MM.1S (cell line): ENCODE data around the gene RBM42.

Source experiments
- EZH2 ChIP-seq: fragments of 300-600 bp; sonication (generic); optimal IDR thresholded peaks from 2 replicates; pipeline ENCODE3; 2017; ENCODE audit warnings: low read depth, mild to moderate bottlenecking, antibody characterized with exemption, low read length, mixed read lengths
- EZH2phosphoT487 ChIP-seq: fragments of 300-600 bp; sonication (generic); IDR thresholded peaks from 2 replicates; pipeline ENCODE4 v1.6.1; 2018; ENCODE audit warnings: antibody characterized with exemption, low read length
- TF ChIP-seq, protein P1 (sequence below): fragments of 300-600 bp; sonication (generic); IDR thresholded peaks from 2 replicates; pipeline ENCODE4 v1.5.1; 2016; ENCODE audit warnings: antibody characterized with exemption, low read length, mixed read lengths

DNA sequence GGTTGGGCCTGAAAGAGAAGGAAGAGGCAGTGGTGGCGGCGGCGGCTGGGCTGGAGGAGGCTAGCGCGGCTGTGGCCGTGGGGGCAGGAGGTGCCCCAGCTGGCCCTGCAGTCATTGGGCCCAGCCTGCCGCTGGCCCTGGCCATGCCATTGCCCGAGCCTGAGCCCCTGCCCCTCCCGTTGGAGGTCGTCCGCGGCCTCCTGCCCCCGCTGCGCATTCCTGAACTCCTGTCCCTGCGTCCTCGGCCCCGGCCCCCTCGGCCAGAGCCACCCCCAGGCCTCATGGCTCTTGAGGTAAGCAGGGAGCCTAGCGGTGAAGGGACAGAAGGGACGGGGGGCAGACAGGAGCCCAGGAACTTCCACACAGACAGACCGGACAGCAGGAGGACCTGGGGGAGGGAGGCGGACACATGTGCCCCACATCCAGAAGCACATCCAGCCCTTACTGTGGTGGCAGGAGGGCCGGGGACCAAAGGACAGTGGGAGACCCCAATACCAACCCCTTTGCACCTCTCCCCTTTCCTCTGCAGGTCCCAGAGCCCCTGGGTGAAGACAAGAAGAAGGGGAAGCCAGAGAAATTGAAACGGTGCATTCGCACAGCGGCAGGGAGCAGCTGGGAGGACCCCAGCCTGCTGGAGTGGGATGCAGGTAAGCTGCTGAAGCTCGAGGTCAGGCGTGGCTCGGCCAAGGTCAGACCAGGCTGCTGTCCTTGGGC is 5.0 kb downstream of the RBM42 start:
- TF ChIP-seq, protein P1, sequence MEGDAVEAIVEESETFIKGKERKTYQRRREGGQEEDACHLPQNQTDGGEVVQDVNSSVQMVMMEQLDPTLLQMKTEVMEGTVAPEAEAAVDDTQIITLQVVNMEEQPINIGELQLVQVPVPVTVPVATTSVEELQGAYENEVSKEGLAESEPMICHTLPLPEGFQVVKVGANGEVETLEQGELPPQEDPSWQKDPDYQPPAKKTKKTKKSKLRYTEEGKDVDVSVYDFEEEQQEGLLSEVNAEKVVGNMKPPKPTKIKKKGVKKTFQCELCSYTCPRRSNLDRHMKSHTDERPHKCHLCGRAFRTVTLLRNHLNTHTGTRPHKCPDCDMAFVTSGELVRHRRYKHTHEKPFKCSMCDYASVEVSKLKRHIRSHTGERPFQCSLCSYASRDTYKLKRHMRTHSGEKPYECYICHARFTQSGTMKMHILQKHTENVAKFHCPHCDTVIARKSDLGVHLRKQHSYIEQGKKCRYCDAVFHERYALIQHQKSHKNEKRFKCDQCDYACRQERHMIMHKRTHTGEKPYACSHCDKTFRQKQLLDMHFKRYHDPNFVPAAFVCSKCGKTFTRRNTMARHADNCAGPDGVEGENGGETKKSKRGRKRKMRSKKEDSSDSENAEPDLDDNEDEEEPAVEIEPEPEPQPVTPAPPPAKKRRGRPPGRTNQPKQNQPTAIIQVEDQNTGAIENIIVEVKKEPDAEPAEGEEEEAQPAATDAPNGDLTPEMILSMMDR: no peak
- TF ChIP-seq EZH2phosphoT487 (no peak), EZH2 (no peak)
